ENCODE results near the gene MLYCD.

Gene MLYCD

GRCh38 chr16:83970430-83970815 is 71.5 kb downstream of the MLYCD start:
- no peak for DNase-seq (ENCODE audit: low read depth)

- no peak for DNase-seq (ENCODE audit: low read depth)
Measured at GRCh38 chr16:83971165-83972130, 72.5 kb downstream of the MLYCD start.

GRCh38 chr16:83972256-83973008 is 73.5 kb downstream of the MLYCD start:
- DNase-seq (ENCODE audit: low read depth) = no peak

GRCh38 chr16:83973077-83973476 is 74.2 kb downstream of the MLYCD start:
- no peak for DNase-seq (ENCODE audit: low read depth)

- DNase-seq (ENCODE audit: low read depth) = no peak
Measured at GRCh38 chr16:83973581-83974385, 74.9 kb downstream of the MLYCD start.

GRCh38 chr16:83974475-83974874 is 75.6 kb downstream of the MLYCD start:
- no peak for DNase-seq (ENCODE audit: low read depth)

- no peak for DNase-seq (ENCODE audit: low read depth)
Measured at GRCh38 chr16:83975590-83976260, 76.8 kb downstream of the MLYCD start.

Data from HS-27A (cell line).